Activated T-cell treated with anti-CD3 and anti-CD28 coated beads, Interleukin-2, amount 50 U/mL, for 72 hours (primary cell): Measurements from ENCODE around the gene COL4A1. TPM values are rescaled to one million over a fixed set of nuclear protein-coding genes. Genes with fewer than 3 reads are reported as not detected.
"Not testable (repeated sequence)": the region's sequence is repeated elsewhere in the genome, so short reads cannot be mapped to it uniquely, and the experiment has no call there.

Experiments used
- ATAC-seq, 2 donors: fragments of 150-1000 bp; cut with Tn5 transposase; replicated peaks in 1 of 2; 2 replicates each; pipeline ENCODE4 v1.10.0; 2021; ENCODE audit warnings: moderate library complexity in 2 of 2, mild to moderate bottlenecking in 1 of 2
- DNase-seq, 2 donors: peaks; one replicate each; pipeline ENCODE4 v3.0.0; 2021 to 2022; ENCODE audit warnings: mixed read lengths in 1 of 2
- H3K27ac Mint-ChIP-seq: one replicate; pipeline ENCODE4 v1.8.0; 2022; ENCODE audit warnings: mild to moderate bottlenecking, moderate library complexity, mixed read lengths
- H3K27me3 Mint-ChIP-seq: one replicate; pipeline ENCODE4 v1.8.0; 2022; ENCODE audit warnings: low read depth, mixed read lengths
- H3K36me3 Mint-ChIP-seq, 2 donors: one replicate each; pipeline ENCODE4 v1.8.0; 2022; ENCODE audit warnings: mixed read lengths in 2 of 2, mild to moderate bottlenecking in 1 of 2; ENCODE audit not compliant: insufficient read depth in 2 of 2
- H3K4me1 Mint-ChIP-seq: one replicate; pipeline ENCODE4 v1.8.0; 2022; ENCODE audit warnings: low read depth, mixed read lengths
- H3K4me3 Mint-ChIP-seq, 2 donors: one replicate each; pipeline ENCODE4 v1.8.0; 2022; ENCODE audit warnings: mild to moderate bottlenecking in 2 of 2, mixed read lengths in 2 of 2, moderate library complexity in 2 of 2
- H3K9me3 Mint-ChIP-seq, 2 donors: one replicate each; pipeline ENCODE4 v1.8.0; 2022; ENCODE audit warnings: mixed read lengths in 2 of 2
- total RNA-seq, 2 donors: library from RNA; stranded (reverse); gene quantifications; one replicate each; pipeline ENCODE4 v1.2.3, GENCODE V29; 2022

Gene COL4A1
- total RNA-seq, 2 donors from 2014 or later, result 0.19 TPM; not detected in 1

DNA sequence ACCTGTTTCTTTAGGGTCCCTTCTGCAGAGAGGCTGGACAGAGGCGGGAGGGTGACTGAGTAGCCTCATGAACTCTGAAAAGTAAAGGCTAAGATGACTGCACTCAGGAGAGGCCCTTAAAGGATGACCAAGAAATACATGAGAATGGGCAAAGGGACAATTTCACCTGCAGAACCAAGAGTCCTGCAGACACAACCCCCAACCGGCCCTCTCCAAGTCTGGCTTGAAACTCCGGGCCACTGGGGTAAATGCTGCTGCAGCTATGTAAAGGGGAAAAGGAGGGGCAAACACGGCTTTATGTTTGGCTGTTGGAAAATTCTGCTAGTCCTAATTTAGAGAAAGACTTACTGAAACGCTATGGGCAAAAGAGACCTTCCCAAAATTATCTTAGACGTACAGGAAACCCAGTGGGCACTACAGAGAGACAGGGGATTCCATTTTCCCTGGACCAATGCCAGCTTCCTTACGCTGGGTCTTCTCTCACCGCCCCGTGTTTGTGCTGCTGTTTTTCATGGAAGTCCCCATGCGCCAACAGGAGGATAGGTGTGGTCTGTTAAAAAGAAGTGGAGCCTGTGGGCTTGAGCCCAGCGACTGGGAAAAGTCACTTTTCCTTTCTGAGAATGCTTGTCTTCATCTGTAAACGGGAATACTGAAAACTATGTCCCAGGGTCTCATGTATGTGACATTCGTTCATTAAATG, 10.7 kb upstream of the COL4A1 start:
- ATAC-seq (no peak), DNase-seq (no peak)
- peaks cover 12% of the 10 kb centered on the region for H3K4me1 Mint-ChIP-seq
- peaks cover 0 to 2% of the 10 kb centered on the region in 2 donors for H3K36me3 Mint-ChIP-seq
- peaks cover 42% of the 10 kb centered on the region for H3K27me3 Mint-ChIP-seq
- no peak overlapping the region for H3K27ac Mint-ChIP-seq
- H3K4me3 Mint-ChIP-seq, result no peak overlapping the region
- H3K9me3 Mint-ChIP-seq, result peaks cover 0 to 4% of the 10 kb centered on the region in 2 donors

- Mint-ChIP-seq H3K27ac (no peak overlapping the region), H3K4me1 (peaks cover 12% of the 10 kb centered on the region), H3K9me3 (peaks cover 0 to 4% of the 10 kb centered on the region in 2 donors), H3K36me3 (peaks cover 0 to 2% of the 10 kb centered on the region in 2 donors), H3K4me3 (no peak overlapping the region), H3K27me3 (peaks cover 42% of the 10 kb centered on the region)
- ATAC-seq (no peak), DNase-seq (no peak)
Measured at GRCh38 chr13:110317093-110317492, 10.1 kb upstream of the COL4A1 start.

DNA sequence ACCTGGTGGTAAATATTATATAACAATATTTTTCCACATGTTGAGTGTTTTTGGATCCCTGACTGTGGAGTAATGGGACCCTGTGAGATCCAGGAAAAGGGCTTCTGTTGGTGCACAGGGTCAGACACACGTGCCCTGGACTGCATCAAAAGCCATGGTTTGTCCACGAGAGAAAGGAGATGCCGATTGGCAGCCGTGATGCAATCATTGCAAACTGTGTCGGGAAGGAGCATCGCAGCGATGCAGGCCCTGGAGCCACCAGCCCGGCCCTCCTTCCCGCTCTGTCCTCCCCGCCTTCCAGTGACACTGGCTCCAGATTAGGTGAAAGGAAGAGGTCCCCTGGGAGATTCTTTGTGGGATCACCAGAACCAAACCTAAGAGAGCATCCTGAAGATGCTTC, 9.2 kb upstream of the COL4A1 start:
- peaks cover 40% of the 10 kb centered on the region for H3K27me3 Mint-ChIP-seq
- ATAC-seq (no peak), DNase-seq (no peak)
- H3K27ac Mint-ChIP-seq, result no peak overlapping the region
- peaks cover 0 to 2% of the 10 kb centered on the region in 2 donors for H3K9me3 Mint-ChIP-seq
- no peak overlapping the region for H3K4me3 Mint-ChIP-seq
- H3K36me3 Mint-ChIP-seq, result no peaks in the 10 kb centered on the region
- peaks cover 12% of the 10 kb centered on the region for H3K4me1 Mint-ChIP-seq

- Mint-ChIP-seq H3K4me1 (peaks cover 3% of the 10 kb centered on the region), H3K27me3 (peaks cover 47% of the 10 kb centered on the region), H3K9me3 (peaks cover 0 to 1% of the 10 kb centered on the region in 2 donors), H3K4me3 (no peak overlapping the region), H3K36me3 (no peaks in the 10 kb centered on the region), H3K27ac (no peak overlapping the region)
- DNase-seq, result no peak
- ATAC-seq, result no peak
Measured at GRCh38 chr13:110314516-110315245, 7.7 kb upstream of the COL4A1 start.

DNA sequence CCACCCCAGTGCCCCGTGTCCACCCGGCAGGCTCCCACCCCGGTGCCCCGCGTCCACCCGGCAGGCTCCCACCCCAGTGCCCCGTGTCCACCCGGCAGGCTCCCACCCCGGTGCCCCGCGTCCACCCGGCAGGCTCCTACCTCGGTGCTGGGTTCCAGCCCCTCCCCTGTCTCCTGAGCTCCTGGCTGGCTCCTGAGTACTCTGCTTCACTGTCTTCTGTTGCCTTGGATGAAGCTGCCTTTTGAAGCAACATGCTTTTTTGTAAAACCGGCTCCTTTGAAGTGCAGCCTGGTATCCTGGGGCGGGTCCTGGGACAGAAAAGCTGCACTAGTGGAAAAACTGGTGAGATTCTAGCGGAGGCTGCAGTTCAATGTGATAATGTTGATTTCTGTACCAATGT, 6.8 kb upstream of the COL4A1 start:
- H3K9me3 Mint-ChIP-seq, H3K4me3 Mint-ChIP-seq, H3K36me3 Mint-ChIP-seq, DNase-seq, H3K4me1 Mint-ChIP-seq, H3K27ac Mint-ChIP-seq, ATAC-seq: not testable (repeated sequence)
- peaks cover 45% of the 10 kb centered on the region for H3K27me3 Mint-ChIP-seq

DNA sequence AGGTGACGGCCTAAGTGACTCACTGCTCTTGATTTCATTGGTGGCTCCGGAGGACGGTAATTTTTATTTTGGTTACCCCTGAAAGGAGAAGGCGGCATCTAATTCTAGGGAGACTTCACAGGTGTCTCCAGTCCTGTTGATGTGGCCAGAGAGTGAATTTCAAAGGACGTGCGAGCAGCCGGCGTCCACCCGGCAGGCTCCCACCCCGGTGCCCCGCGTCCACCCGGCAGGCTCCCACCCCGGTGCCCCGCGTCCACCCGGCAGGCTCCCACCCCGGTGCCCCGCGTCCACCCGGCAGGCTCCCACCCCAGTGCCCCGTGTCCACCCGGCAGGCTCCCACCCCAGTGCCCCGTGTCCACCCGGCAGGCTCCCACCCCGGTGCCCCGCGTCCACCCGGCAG, 6.3 kb upstream of the COL4A1 start:
- not testable (repeated sequence) for H3K4me3 Mint-ChIP-seq, H3K27ac Mint-ChIP-seq, H3K9me3 Mint-ChIP-seq, H3K36me3 Mint-ChIP-seq, DNase-seq, H3K4me1 Mint-ChIP-seq, ATAC-seq
- peaks cover 47% of the 10 kb centered on the region for H3K27me3 Mint-ChIP-seq

- Mint-ChIP-seq H3K27me3 (peaks cover 53% of the 10 kb centered on the region), H3K4me1 (peaks cover 12% of the 10 kb centered on the region)
Measured at GRCh38 chr13:110312339-110313031, 5.5 kb upstream of the COL4A1 start.

GRCh38 chr13:110311443-110312338, 4.7 kb upstream of the COL4A1 start:
- Mint-ChIP-seq H3K27me3 (peaks cover 53% of the 10 kb centered on the region), H3K36me3 (no peaks in the 10 kb centered on the region), H3K4me3 (no peak overlapping the region), H3K9me3 (no peaks in the 10 kb centered on the region), H3K27ac (no peak overlapping the region), H3K4me1 (peaks cover 12% of the 10 kb centered on the region)
- ATAC-seq, result no peak
- no peak for DNase-seq

More at GRCh38 chr13:110312339-110313031, 5.5 kb upstream of the COL4A1 start:
- Mint-ChIP-seq H3K4me3 (no peak overlapping the region), H3K36me3 (no peaks in the 10 kb centered on the region), H3K9me3 (no peaks in the 10 kb centered on the region), H3K27ac (no peak overlapping the region)
- ATAC-seq (no peak), DNase-seq (no peak)

DNA sequence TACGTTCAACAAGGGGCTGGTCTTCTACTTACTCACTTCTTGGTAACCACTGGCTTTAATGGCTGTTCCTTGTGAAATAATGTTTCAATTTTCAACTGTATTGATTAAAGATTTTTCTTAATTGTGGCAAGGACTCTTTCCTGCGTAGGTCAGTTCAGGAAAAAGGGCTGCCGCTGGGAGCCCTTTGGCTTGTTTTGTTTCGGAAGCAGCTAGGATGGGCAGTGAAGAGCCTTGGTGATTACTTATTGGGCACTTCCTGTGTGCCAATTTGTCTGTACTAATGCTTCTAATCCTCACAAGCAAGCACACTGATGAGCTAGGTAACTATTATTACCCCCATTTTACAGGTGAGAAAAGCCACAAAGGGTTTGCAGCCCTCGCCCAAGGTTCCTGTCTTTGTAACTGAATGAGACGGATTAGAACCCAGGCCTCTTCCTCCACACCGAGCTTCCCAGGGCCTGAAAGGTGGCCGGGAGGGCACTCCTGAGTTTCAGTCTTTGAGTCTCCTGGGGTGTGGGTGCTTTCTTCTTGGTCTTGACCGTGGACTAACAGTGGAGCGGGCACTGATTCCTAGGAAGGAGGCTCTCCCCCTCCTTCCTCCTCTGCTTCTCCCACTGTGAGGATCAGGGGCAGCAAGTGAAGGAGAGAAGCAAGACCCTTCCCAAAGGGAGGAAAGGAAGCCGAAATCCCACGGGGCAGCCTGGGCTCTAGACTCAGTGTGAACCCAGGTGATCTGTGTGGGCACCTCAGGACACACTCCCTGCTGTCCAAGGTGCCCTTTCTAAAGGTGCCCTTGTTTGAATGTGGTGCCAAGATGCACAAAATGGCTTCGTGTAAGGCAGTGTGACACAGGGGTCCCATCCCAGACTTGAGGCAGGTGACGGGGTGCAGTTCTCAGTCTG, 3.8 kb upstream of the COL4A1 start:
- Mint-ChIP-seq H3K27ac (no peak overlapping the region), H3K36me3 (no peaks in the 10 kb centered on the region), H3K4me3 (no peak overlapping the region), H3K9me3 (no peaks in the 10 kb centered on the region), H3K27me3 (peaks cover 57% of the 10 kb centered on the region), H3K4me1 (peaks cover 12% of the 10 kb centered on the region)
- ATAC-seq (no peak), DNase-seq (no peak)

GRCh38 chr13:110309661-110310524, 2.9 kb upstream of the COL4A1 start:
- peaks cover 66% of the 10 kb centered on the region for H3K27me3 Mint-ChIP-seq
- ATAC-seq (no peak), DNase-seq (no peak)
- no peaks in the 10 kb centered on the region for H3K9me3 Mint-ChIP-seq
- no peaks in the 10 kb centered on the region for H3K36me3 Mint-ChIP-seq
- H3K27ac Mint-ChIP-seq, result no peak overlapping the region
- peaks cover 12% of the 10 kb centered on the region for H3K4me1 Mint-ChIP-seq
- H3K4me3 Mint-ChIP-seq, result no peak overlapping the region

- ATAC-seq (no peak), DNase-seq (no peak)
- H3K36me3 Mint-ChIP-seq, result no peaks in the 10 kb centered on the region
- H3K9me3 Mint-ChIP-seq, result no peaks in the 10 kb centered on the region
- H3K4me1 Mint-ChIP-seq, result peaks cover 12% of the 10 kb centered on the region
- H3K27ac Mint-ChIP-seq, result no peak overlapping the region
- peak overlapping the region; percentile 54 to 58 for H3K4me3 Mint-ChIP-seq
- peaks cover 70% of the 10 kb centered on the region for H3K27me3 Mint-ChIP-seq
Measured at GRCh38 chr13:110308656-110309359, 1.9 kb upstream of the COL4A1 start.
